Activated B cell treated with CpG ODN at 0.5 μM for 24 hours (primary cell): ENCODE measurements around the gene AFF3. TPM values are rescaled to one million over a fixed set of nuclear protein-coding genes. Genes with fewer than 3 reads are reported as not detected.

Experiments
- ATAC-seq: fragments of 200-7000 bp; cut with Tn5 transposase; one replicate; pipeline ENCODE4 v1.10.0; 2021; ENCODE audit warnings: low read depth, mild to moderate bottlenecking, moderate library complexity
- CTCF ChIA-PET: fragments of 350-600 bp; sonication (Branson Sonifier 250); formaldehyde crosslinking; loops from one replicate; lab custom pipeline; 2021; ENCODE audit warnings: antibody characterized with exemption; lab: Charles Lee
- POLR2A ChIA-PET: fragments of 350-600 bp; sonication (Branson Sonifier 250); formaldehyde crosslinking; loops from one replicate; lab custom pipeline; 2021; ENCODE audit warnings: antibody characterized with exemption; lab: Charles Lee
- DNase-seq: peaks from one replicate; pipeline ENCODE4 v3.0.0; 2022
- H3K27ac Mint-ChIP-seq: one replicate; pipeline ENCODE4 v1.8.0; 2020; ENCODE audit warnings: mixed read lengths
- H3K27me3 Mint-ChIP-seq: one replicate; pipeline ENCODE4 v1.8.0; 2021; ENCODE audit warnings: mixed read lengths
- H3K36me3 Mint-ChIP-seq: one replicate; pipeline ENCODE4 v1.8.0; 2021; ENCODE audit warnings: low read depth, mixed read lengths
- H3K4me1 Mint-ChIP-seq: one replicate; pipeline ENCODE4 v1.8.0; 2021; ENCODE audit warnings: mixed read lengths
- H3K4me3 Mint-ChIP-seq: one replicate; pipeline ENCODE4 v1.8.0; 2020; ENCODE audit warnings: mild to moderate bottlenecking, mixed read lengths
- H3K9me3 Mint-ChIP-seq: one replicate; pipeline ENCODE4 v1.8.0; 2020; ENCODE audit warnings: mixed read lengths
- intact Hi-C: fragments of 100-400 bp; cut with micrococcal nuclease; formaldehyde crosslinking; loops from one replicate; pipeline ENCODE4 v1.15.1; 2024
- total RNA-seq: library from RNA; stranded (reverse); gene quantifications from 2 replicates; pipeline ENCODE4 v1.2.3, GENCODE V29; 2022
- TF ChIP-seq, protein P1 (sequence below): fragments of 200-600 bp; IDR thresholded peaks from one replicate; pipeline ENCODE4 v1.8.0; 2022; ENCODE audit warnings: antibody characterized with exemption, mild to moderate bottlenecking

Gene AFF3
- total RNA-seq, 1 donor from 2014 or later, result 271 TPM

DNA sequence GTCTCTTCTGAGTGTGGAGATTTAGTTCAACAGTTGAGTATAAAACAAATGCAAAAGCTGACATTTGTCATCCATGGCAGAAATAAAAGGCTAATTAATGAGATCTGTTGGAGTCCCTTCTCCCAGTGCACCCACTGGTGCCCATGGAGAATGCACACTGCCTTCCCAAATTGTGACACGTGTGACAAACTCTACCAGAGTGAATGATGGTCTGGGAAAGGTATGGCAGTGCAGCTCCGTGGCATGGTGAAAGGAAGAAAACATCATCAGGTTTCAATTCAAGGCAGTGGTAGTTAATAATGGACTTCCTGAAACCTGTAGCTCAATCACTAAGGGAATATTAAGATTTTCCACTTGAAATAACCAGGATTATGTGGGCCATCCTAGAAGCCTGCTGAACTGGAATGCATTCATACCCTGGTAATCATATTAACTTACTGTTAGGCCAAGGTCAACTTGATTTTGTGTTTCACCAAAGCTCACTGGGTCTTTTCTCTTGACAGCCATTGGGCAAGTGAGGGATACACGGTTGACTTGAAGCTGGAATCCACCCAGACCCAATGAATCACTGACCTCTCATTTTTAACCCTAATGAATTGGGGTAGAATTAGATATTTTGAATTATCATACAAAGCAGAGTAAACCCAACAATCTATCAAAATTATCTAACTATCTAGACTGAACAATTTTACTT is 167.6 kb downstream of the AFF3 start:
- intact Hi-C loops, result no loop called here
- ATAC-seq (no peak), DNase-seq (no peak)
- peaks cover 21% of the 10 kb centered on the region for H3K4me1 Mint-ChIP-seq
- H3K9me3 Mint-ChIP-seq, result no peaks in the 10 kb centered on the region
- ChIA-PET POLR2A (interaction anchor here (0.6 to 1.2 kb wide), 6 partner anchors 7 to 369 kb away, joined by 3 to 14 read pairs (median 7); no protein-coding TSS in a partner anchor), CTCF (no interaction called here)
- H3K36me3 Mint-ChIP-seq, result peaks cover 91% of the 10 kb centered on the region
- no peaks in the 10 kb centered on the region for H3K27me3 Mint-ChIP-seq
- no peak overlapping the region for H3K4me3 Mint-ChIP-seq
- TF ChIP-seq, protein P1, sequence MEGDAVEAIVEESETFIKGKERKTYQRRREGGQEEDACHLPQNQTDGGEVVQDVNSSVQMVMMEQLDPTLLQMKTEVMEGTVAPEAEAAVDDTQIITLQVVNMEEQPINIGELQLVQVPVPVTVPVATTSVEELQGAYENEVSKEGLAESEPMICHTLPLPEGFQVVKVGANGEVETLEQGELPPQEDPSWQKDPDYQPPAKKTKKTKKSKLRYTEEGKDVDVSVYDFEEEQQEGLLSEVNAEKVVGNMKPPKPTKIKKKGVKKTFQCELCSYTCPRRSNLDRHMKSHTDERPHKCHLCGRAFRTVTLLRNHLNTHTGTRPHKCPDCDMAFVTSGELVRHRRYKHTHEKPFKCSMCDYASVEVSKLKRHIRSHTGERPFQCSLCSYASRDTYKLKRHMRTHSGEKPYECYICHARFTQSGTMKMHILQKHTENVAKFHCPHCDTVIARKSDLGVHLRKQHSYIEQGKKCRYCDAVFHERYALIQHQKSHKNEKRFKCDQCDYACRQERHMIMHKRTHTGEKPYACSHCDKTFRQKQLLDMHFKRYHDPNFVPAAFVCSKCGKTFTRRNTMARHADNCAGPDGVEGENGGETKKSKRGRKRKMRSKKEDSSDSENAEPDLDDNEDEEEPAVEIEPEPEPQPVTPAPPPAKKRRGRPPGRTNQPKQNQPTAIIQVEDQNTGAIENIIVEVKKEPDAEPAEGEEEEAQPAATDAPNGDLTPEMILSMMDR, result no peak
- peak overlapping the region; percentile 63 for H3K27ac Mint-ChIP-seq

DNA sequence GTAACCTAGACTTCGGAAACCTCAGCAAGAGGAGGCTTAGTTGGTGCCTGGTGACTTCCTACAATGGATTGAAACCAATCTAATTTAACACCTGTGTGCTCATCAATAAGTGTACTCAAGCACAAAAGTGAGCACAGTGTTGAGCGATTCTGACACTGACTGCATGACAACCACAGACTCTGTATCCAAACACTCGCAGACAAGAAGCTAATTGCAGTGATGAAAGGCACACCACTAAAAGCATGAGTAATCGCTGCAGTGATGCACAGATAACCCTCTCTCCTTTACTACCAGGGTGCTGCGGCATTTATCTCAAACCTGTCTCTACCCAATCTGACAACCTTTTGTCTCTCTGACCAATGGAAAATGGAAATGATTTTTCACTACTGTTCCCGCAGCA is 168.1 kb downstream of the AFF3 start:
- peaks cover 89% of the 10 kb centered on the region for H3K36me3 Mint-ChIP-seq
- ChIA-PET CTCF (no interaction called here), POLR2A (no interaction called here)
- DNase-seq (no peak), ATAC-seq (peak; percentile 40)
- peaks cover 19% of the 10 kb centered on the region for H3K4me1 Mint-ChIP-seq
- TF ChIP-seq, protein P1, result no peak
- no peaks in the 10 kb centered on the region for H3K9me3 Mint-ChIP-seq
- H3K4me3 Mint-ChIP-seq, result no peak overlapping the region
- peak overlapping the region; percentile 63 for H3K27ac Mint-ChIP-seq
- no peaks in the 10 kb centered on the region for H3K27me3 Mint-ChIP-seq
- intact Hi-C loops, result no loop called here

DNA sequence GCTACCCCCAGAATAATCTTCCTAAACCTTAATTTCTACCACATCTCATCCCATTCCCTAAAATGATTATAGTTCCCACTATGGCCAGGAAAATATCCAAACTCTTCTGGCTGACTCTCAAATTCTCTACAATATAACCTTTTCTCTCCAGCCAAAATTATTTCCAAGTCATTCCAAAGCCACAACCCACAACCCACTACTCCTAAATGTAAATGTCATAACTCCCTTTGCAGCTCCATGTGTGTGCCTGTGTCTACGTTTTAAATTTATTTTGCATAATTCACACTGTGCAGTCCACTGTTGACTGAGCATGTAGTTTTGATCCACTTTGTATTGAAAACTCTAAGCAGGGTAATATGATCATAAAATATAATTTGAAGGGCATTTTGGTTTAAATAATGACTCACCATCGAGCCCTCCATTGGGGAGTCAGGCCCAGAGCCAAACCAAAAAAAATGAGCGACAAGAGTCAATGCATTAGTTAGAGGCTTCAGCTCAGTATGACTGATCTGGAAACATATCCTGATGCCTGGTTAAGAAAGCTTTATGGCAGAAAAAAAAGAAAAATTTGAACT is 171.0 kb downstream of the AFF3 start:
- CTCF ChIA-PET, result no interaction called here
- Mint-ChIP-seq H3K4me3 (no peak overlapping the region), H3K9me3 (no peaks in the 10 kb centered on the region), H3K27ac (peak overlapping the region; percentile 4), H3K27me3 (no peaks in the 10 kb centered on the region), H3K4me1 (peaks cover 23% of the 10 kb centered on the region), H3K36me3 (peaks cover 88% of the 10 kb centered on the region)
- TF ChIP-seq, protein P1, result no peak
- DNase-seq (no peak), ATAC-seq (no peak)
- intact Hi-C loops, result no loop called here
- POLR2A ChIA-PET, result no interaction called here

DNA sequence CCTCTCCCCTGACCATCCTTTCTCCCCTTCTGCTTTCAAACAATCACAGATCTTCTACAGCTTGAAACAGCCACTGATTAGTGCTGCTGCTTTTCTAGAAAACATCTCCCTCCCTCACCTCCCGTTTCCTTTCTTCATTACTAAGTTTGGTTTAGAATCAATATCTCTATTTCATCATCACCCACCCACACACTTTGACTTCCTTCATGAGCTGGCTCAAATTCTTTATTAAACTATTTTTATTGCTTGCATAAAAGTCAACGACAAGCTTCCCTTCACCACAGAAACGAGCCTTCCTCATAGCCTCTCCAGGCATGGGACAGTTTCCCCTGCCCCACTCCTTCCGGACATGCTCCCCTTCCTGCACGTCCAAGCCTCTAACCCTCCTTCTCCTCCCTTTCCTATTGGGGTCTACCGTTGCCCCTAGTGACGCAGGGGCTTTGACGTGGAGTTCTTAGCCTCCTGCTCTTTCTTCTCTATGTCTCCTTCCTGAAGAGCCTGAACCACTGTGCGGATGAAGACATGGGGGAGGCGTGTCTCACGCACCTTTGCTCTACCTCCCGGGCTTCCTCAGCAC is 172.0 kb downstream of the AFF3 start:
- TF ChIP-seq, protein P1, result no peak
- H3K4me1 Mint-ChIP-seq, result peaks cover 18% of the 10 kb centered on the region
- ATAC-seq, result no peak

More for the DNA sequence above, 172.0 kb downstream of the AFF3 start:
- ChIA-PET POLR2A (no interaction called here), CTCF (no interaction called here)
- peaks cover 83% of the 10 kb centered on the region for H3K36me3 Mint-ChIP-seq
- no peaks in the 10 kb centered on the region for H3K9me3 Mint-ChIP-seq
- intact Hi-C loops, result no loop called here
- no peak for DNase-seq
- no peak overlapping the region for H3K27ac Mint-ChIP-seq
- no peaks in the 10 kb centered on the region for H3K27me3 Mint-ChIP-seq
- H3K4me3 Mint-ChIP-seq, result no peak overlapping the region
